ENCODE results near the gene MCM3AP.

The MCM3AP gene

DNA sequence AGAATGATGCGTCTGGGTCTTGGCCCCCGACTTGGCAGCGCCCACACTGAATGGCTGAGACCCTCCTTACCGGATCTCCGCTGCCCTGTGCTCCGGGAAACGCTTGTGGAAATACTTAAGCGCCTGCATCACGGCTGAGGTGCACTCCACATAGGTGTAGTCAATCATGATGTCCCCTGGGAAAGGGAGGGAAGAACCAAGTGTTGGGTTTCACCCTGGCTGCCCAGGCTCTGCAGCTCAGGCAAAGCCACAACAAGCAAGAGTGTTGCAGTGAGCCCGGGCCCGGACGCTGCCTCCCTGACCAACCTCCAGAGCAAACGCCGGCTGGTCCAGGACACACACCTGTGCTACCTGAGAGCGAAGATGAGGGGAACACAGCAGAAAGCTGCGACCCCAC, 79.6 kb downstream of the MCM3AP start:
- no peaks in the 10 kb centered on the region for H3K79me2 ChIP-seq (ENCODE audit: insufficient read depth, low read length)
- no peak overlapping the region for H3K4me2 ChIP-seq (ENCODE audit: low read depth, low read length, poor library complexity, severe bottlenecking)
- H3K27ac ChIP-seq (ENCODE audit: low read depth, low read length): no peak overlapping the region
- no peaks in the 10 kb centered on the region for H3K9me3 ChIP-seq (ENCODE audit: insufficient read depth, low read length)
- no peaks in the 10 kb centered on the region for H3F3A ChIP-seq (ENCODE audit: insufficient read depth)
- H3K9me2 ChIP-seq (replicated peaks; ENCODE audit: insufficient read depth, low read length): no peaks in the 10 kb centered on the region
- no peak overlapping the region for H3K9ac ChIP-seq (ENCODE audit: low read length)
- H2AFZ ChIP-seq (ENCODE audit: low read depth, low read length, severe bottlenecking): no peak overlapping the region
- H3K27me3 ChIP-seq (ENCODE audit: low read length): no peaks in the 10 kb centered on the region
- no peak for TF ChIP-seq EZH2phosphoT487 (conservative IDR thresholded peaks at IDR 0.05; ENCODE audit: low read length)
- TF ChIP-seq, protein P1, sequence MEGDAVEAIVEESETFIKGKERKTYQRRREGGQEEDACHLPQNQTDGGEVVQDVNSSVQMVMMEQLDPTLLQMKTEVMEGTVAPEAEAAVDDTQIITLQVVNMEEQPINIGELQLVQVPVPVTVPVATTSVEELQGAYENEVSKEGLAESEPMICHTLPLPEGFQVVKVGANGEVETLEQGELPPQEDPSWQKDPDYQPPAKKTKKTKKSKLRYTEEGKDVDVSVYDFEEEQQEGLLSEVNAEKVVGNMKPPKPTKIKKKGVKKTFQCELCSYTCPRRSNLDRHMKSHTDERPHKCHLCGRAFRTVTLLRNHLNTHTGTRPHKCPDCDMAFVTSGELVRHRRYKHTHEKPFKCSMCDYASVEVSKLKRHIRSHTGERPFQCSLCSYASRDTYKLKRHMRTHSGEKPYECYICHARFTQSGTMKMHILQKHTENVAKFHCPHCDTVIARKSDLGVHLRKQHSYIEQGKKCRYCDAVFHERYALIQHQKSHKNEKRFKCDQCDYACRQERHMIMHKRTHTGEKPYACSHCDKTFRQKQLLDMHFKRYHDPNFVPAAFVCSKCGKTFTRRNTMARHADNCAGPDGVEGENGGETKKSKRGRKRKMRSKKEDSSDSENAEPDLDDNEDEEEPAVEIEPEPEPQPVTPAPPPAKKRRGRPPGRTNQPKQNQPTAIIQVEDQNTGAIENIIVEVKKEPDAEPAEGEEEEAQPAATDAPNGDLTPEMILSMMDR (IDR thresholded peaks at IDR 0.05; ENCODE audit: insufficient read depth, low read length, poor library complexity, severe bottlenecking): no peak
- H3K4me3 ChIP-seq (ENCODE audit: insufficient read depth, low read length, poor library complexity, severe bottlenecking): no peak overlapping the region
- peaks cover 4% of the 10 kb centered on the region; the same call in 1 of the 2 replicates for H3K36me3 ChIP-seq (ENCODE audit: low read length)
- no peaks in the 10 kb centered on the region for H4K20me1 ChIP-seq (ENCODE audit: low read depth, low read length)

- Histone ChIP-seq H3K9ac (ENCODE audit: low read length) (no peak overlapping the region), H2AFZ (ENCODE audit: low read depth, low read length, severe bottlenecking) (no peak overlapping the region), H3K27me3 (ENCODE audit: low read length) (no peaks in the 10 kb centered on the region), H3K36me3 (ENCODE audit: low read length) (peaks cover 7% of the 10 kb centered on the region), H3K79me2 (ENCODE audit: insufficient read depth, low read length) (no peaks in the 10 kb centered on the region), H3F3A (ENCODE audit: insufficient read depth) (no peaks in the 10 kb centered on the region), H3K4me2 (ENCODE audit: low read depth, low read length, poor library complexity, severe bottlenecking) (no peak overlapping the region), H3K9me2 (replicated peaks; ENCODE audit: insufficient read depth, low read length) (no peaks in the 10 kb centered on the region), H3K4me3 (ENCODE audit: insufficient read depth, low read length, poor library complexity, severe bottlenecking) (no peak overlapping the region), H3K27ac (ENCODE audit: low read depth, low read length) (no peak overlapping the region), H4K20me1 (ENCODE audit: low read depth, low read length) (no peaks in the 10 kb centered on the region), H3K9me3 (ENCODE audit: insufficient read depth, low read length) (no peaks in the 10 kb centered on the region)
- TF ChIP-seq, protein P1 (IDR thresholded peaks at IDR 0.05; ENCODE audit: insufficient read depth, low read length, poor library complexity, severe bottlenecking): no peak
- TF ChIP-seq EZH2phosphoT487 (conservative IDR thresholded peaks at IDR 0.05; ENCODE audit: low read length): no peak
These were observed 80.2 kb downstream of the MCM3AP start for GRCh38 chr21:46205166-46205565.

- H3K9me2 ChIP-seq (replicated peaks; ENCODE audit: insufficient read depth, low read length): no peaks in the 10 kb centered on the region
- TF ChIP-seq EZH2phosphoT487 (conservative IDR thresholded peaks at IDR 0.05; ENCODE audit: low read length): no peak
- TF ChIP-seq, protein P1 (IDR thresholded peaks at IDR 0.05; ENCODE audit: insufficient read depth, low read length, poor library complexity, severe bottlenecking): no peak
- no peaks in the 10 kb centered on the region for H4K20me1 ChIP-seq (ENCODE audit: low read depth, low read length)
- no peak overlapping the region for H3K9ac ChIP-seq (ENCODE audit: low read length)
- no peak overlapping the region for H3K4me2 ChIP-seq (ENCODE audit: low read depth, low read length, poor library complexity, severe bottlenecking)
- H2AFZ ChIP-seq (ENCODE audit: low read depth, low read length, severe bottlenecking): no peak overlapping the region
- H3F3A ChIP-seq (ENCODE audit: insufficient read depth): no peaks in the 10 kb centered on the region
- H3K79me2 ChIP-seq (ENCODE audit: insufficient read depth, low read length): no peaks in the 10 kb centered on the region
- H3K4me3 ChIP-seq (ENCODE audit: insufficient read depth, low read length, poor library complexity, severe bottlenecking): no peak overlapping the region
- H3K27me3 ChIP-seq (ENCODE audit: low read length): no peaks in the 10 kb centered on the region
- H3K36me3 ChIP-seq (ENCODE audit: low read length): peaks cover 16% of the 10 kb centered on the region
- no peaks in the 10 kb centered on the region for H3K9me3 ChIP-seq (ENCODE audit: insufficient read depth, low read length)
- no peak overlapping the region for H3K27ac ChIP-seq (ENCODE audit: low read depth, low read length)
These were observed 82.2 kb downstream of the MCM3AP start for GRCh38 chr21:46203203-46203600.

Measured in SU-DHL-6 (cell line).